ENCODE measurements around the gene ABI1.
A peak's percentile ranks its signal among the peaks of the same experiment; 100 is the strongest.
"Not testable (repeated sequence)": the region's sequence is repeated elsewhere in the genome, so short reads cannot be mapped to it uniquely, and the experiment has no call there.

ABI1 gene

GRCh38 chr10:26860443-26861204, at the start of gene ABI1:
Gene ABI1, minus strand, starts transcription at chr10:26860958. Its CDS starts 95 bp downstream, at chr10:26860863.
- peak; percentile 97 for DNase-seq

DNA sequence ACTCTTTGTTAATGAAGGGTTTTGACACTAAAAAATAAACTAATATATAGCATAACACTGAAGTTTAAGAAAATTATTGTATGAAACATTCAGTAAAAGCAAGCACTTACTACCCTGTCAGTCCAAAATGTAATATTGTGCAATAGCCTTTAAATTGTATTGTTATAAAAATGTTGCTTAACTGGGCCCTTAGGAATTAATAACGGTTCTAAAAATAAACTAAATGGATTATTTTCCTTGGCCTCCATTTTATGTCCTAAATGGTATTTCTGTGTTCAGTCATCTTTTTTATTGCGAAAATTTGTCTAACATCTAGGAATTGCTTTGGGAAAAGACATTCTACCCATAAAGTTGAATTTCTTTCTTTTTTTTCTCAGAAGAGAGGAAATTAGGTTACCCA, 49.0 kb upstream of the ABI1 start:
- no peak for DNase-seq

- not testable (repeated sequence) for DNase-seq
Observed at GRCh38 chr10:26905253-26905781, 44.6 kb upstream of the ABI1 start.

DNA sequence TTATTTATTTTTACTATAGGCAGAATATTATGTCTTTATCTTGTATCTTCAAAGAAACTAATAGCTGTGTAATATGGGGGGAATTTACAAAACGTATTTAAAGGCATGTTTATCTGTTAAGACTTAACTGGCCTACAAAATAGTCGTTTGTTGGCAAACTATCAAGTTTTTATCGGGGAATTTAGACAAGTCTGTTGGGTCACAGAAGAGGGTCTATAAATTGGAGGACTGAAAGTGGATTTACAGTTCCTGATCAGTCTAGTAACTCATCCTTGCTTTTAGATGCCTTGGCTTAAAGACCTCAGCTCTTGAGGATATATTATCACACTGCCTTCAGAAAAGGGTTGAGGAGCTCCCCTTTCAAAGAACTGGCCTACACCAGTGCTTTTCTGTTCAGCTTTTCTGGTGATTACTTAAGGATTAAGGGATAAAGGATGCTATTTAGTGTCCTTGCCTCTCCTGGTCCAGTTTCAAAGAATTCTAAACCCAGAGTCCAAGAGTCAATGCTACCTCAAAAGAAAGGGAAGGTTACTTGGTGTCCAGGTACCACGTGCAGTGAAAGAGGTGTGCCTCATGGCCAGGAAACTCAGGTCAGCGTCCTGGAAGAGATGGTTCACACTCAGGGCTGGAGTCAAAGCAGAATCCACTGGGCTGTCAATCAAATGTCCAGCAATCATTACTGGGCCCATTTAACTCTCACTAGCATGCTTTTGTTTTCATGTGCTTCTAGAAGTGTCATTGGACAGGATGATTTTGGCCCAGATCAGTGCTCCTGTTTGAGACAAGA, 42.9 kb upstream of the ABI1 start:
- DNase-seq, result no peak

- not testable (repeated sequence) for DNase-seq
Observed at GRCh38 chr10:26892306-26892923, 31.7 kb upstream of the ABI1 start.

DNA sequence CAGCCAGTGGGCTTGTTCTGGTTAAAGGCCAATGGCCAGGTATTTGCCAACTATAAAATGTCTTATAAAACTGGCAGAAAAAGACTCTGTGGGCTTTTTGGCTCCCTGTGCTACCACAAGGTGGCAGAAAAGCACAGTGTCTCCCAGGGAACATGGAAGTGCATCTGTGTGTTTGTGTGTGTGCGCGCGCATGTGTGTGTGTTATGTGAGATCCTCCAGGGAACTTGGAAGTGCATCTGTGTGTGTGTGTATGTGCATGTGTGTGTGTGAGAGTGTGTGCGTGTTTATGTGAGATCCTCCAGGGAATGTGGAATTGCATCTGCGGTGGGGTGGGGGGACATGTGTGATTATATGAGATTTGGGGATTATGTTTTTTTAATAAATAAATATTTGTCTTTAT, 30.2 kb upstream of the ABI1 start:
- DNase-seq, result peak; percentile 34

DNA sequence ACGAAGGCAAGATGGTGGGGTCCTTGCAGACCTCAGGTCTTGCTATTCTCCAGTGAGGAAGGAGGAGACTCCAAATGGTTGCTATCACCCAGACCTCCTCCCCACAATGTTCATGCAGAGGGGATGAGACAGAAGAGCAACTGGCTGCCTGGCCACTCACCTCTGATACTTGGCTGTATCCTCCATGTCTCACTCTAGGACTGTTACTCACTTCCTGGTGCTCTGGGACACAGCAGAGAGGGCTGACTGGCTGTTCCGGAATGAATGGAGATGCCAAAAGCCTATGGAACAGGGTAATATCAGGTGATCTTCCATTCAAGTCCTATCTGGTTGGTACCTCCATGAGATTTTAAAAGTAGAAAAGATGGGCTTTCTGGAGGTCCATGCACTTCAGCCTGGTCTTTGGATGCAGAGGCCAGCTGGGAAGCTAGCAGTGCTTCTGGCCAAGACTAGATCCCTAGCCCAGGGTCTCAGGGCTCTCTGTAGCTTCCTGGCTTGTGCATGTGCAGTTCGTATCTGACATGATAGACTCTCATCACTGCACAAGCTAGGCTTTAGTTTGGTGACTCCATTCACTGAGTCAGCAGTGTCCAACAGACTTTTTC, 27.0 kb upstream of the ABI1 start:
- no peak for DNase-seq

DNA sequence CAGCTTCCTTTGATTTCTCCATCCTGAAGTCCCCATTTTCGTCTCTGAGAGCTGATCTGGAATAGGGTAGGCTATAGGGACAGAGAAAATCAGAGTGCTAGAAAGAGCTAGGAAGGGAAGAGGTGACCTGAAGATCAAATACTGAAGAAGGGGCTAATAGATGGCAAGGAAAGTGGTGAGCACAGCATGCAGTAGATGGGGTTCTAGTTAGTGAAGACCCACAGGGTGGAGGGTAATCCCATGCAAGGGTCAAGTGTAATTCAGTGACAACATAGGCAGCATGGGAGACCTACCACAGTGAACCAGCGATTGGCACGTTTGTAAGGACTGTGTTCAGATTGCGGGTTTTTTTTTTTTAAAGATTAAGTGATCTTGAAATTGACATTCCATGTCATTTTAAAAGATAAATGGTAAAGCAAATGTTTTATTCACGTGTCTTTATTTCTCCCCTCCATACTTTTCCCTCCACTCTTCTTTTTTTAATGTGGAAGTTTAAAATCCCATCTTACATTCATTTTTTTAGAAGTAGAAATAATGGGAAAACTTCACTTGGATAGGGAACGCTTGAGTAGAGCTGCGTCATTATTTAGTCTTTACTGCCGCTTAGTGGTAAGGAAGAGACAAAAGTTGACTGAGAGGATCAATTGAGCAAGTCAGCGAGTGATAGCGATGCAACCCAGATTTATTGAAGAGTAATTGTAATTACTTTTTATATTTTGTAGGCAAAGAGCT, 21.0 kb upstream of the ABI1 start:
- no peak for DNase-seq

DNA sequence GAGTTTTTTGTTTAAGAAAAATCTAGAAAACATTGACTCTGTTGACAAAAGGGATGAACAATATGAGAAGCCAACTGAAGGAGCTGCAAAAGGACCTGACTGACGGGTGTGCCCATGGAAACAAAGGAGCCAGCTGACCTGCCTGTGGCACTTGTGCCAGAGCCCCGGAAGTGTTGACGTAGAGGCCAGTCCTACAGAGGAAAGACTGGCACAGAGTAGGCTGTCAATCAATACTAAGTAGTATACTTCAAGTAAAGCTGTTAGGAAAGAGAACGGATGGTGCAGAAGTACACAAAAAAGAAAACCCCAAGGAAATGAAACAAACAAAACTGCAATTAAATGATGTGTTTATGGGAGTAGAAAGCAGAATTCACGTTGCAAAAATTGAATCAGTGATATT, 19.0 kb upstream of the ABI1 start:
- DNase-seq, result no peak

DNA sequence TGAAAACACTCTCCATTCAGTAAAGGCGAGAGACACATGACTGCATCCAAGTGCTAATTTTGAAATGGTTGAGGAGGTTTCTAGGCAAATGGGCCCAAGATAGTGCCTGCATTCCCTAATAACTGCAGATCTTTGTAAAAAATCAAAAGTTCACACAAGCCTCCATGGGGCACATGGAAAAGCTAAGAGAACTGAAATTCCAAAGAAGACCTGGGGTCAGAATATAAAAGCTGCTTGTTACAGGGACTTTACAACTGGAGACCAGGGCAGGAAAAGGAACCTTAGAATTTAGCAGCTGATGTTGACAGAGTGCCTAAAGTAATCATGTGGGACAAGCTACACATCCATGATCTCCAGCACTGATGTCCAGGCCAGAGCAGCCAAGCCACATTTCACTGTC, 10.0 kb upstream of the ABI1 start:
- no peak for DNase-seq

DNA sequence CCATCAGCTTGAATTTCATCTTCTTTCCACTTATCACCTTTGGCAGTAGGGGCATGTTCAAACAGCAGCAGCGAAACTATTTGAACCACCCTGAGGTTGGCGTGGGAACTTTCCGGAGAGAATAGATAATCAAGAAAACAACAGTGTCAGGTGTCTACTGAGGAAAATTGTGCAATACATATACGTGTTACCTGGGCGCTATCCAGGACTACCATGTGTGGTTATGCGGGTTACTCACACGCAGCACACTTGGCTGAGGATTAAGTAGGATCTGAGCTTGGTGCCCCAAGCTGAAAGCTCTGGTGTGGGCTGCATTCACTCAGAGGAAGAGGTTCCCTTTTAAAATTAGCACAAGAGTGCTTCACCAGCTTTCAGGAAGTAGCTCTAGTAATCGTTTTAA, 8.8 kb upstream of the ABI1 start:
- peak; percentile 25 for DNase-seq

DNA sequence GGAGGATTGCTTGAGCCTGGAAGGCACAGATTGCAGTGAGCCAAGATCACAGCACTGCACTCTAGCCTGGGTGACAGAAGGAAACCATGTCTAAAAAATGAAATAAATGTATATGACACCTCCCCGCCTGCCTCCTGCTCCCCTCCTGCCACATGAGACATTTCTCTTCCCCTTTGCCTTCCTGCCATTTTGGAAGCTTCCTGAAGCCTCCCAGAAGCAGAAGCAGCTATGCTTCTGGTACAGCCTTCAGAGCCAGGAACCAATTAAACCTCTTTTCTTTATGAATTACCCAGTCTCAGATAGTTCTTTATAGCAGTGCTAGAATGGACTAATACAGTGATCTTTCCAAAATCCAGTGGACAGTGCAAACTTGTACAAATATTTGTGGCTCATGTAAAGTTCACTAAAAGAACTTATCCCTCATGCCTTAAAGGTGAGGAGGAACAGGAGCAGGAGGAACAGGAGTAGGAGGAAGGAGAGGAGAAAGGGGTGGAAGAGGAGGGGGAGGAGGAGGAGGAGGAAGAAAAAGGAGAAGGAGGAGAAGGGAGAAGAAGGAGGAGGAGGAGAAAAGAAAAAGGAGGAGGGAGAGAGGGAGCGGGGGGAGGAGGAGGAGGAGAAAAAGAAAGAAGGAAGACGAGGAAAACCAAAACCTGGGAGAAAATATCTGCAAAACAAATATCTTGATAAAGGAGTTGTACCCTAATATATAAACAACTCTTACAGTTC, 2.8 kb upstream of the ABI1 start:
- DNase-seq, result no peak

DNA sequence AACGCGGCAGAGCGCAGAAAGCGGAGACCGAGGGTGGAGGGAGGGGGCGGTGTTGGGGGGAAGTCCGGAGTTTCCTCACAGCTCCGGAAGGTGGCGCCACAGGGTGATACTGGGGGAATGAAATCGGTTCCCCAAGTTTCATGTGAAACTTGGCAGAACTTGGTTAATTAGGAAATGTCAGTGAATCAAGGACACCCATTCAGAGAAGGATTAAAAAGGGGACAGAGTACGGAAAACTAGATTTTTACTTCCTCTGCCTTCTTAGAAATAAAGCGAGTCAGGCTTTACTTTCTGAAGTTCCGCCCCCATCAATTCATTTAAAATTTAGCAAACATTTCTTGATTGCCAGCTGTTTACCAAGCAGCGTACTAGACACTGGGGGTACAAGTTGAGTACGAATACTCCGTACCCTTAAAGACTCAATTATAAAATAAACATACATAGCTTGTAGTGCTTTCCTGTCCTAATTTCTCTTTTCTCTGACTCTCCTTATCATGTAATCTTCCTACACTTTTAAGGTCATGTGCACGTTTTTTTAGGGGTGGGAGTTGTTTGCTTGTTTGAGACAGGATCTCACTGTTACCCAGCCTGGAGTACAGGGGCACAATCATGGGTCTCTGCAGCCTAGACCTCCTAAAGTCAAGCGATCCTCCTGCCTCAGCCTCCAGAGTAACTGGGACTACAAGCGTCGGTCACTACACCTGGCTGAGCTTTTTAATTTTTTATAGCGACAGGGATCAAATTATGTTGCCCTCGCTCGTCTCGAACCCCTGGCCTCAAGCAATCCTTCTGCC, 644 bp upstream of the ABI1 start:
- peak; percentile 96 for DNase-seq

GRCh38 chr10:26860102-26860442, 686 bp downstream of the ABI1 start:
- peak; percentile 55 for DNase-seq

DNA sequence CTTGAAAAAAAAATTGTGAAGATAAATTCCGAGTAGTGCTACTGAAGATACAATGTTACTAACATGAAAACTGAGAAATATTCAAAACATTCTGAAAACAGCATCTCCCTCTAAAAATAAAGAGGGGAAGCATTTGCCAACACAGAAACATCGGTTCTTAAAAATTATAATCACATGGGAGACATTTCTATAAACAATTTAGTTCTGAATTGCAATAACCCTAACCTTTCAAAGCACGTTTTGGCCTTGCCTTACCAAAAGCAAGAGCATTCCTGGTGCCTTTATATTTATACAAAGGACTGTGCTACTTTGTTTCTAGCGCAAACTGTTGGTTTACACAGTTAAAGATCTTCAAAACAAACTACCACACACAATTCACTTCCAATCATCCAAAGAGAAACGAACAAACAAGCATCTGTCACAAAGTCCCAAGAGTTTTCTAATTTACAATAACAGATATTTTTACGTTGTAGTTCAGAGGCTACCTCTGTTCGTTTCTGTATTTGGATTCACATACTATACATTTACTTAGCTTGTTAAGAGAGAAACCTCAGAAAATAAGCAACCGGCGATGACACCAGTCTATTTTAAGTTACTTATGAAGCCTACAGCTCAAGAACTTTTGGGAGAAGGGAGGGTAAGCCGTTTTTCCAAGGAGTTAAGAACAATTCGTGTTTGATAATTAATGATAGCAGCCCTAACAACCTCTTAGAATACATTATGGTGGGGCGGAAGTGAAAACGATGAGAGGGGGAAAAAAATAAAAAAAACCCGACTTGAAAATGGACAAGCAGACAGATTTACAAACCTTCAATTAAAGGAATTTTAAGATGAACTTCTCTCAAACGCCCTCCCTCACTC, 1.3 kb downstream of the ABI1 start:
- no peak for DNase-seq

DNA sequence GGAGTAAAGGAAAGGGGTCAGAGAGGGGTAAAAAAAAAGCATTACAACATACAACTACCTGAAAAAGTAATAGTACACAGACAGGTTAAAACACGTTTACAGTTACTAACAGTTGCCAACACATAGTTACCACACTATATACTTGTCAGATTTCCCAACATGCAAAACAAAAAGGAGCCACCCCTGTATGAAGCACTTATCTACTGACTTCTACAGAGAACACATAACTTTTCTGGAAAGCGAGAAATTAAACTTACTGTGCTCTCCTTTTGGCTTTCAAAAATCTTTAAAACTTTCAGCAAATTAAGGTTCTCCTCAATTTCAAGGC, 2.1 kb downstream of the ABI1 start:
- no peak for DNase-seq

DNA sequence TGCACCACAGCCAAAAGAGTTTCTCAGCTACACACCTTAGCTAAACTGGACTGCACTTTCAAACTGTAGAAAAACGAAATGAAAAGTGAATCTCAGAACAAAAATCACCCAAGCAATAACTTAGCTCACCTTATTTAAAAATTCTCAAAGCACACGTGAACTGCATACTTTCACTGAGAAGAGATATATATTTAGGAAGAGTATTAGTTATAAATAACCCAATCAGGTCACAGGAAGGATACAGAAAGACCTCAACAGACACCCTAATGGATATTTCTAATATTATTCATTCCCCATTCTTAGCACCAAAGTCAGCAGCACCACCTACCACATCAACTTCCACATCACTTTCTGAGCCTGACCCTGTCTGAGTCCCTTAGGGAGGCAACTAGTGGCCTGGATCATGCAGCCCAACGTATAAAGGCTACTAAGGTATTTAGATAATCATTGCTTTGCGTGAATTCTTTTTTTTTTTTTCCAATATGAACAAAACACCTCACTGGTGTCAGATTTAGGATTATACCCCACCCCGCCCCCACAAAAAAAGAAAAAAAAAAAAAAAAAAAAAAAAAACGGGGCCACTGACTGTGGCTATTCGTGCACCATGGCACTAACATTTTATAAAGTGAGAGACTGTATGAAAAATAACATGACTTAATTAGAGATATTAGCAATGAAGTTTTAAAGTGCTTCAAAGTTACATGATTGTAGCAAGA, 2.6 kb downstream of the ABI1 start:
- no peak for DNase-seq

GRCh38 chr10:26857553-26857952, 3.2 kb downstream of the ABI1 start:
- not testable (repeated sequence) for DNase-seq

DNA sequence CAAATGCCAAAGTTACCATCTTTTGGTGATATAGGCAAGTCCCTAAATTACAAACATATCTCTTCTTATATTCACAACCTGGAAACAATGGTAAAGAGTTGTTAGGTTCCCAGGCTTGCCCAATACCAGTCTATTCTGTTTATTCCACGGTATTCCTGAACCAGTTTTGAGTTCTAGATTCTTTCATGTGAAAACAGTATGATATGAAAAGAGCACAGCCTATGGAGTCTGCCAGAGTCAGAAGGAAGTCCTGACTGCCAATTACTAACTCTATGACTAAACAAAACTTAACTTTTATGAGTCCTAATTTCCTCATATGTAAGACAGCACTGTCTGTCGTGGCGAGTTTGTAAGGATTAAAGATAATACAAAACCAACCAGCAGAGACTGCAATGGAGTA, 5.6 kb downstream of the ABI1 start:
- DNase-seq, result no peak

DNA sequence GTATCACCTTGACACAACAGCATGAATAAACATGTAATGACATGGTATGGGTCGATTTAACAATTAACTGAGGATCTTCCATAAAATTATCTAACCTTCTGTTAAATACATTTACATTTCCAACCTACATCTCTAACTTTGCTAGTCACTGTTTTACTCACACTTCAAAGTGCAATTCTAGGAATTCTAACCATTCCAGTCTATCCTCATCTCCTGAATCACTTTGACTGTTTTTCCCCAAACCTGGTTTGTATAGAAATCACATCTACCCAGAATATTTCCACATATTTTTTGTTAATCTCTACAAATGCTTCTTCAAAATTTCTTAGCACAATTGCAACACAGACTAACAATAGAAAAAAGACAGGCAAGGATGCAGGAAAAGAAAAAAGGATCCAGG, 6.2 kb downstream of the ABI1 start:
- DNase-seq, result no peak
